GM12878 (cell line): ENCODE measurements around the gene HOXD3.

Source experiments
- BACH1 ChIP-seq: fragments of 450-650 bp; IDR thresholded peaks from 2 replicates; pipeline ENCODE4 v1.6.1; 2017; ENCODE audit warnings: mild to moderate bottlenecking, borderline replicate concordance
- JUND ChIP-seq: IDR thresholded peaks from 2 replicates; pipeline ENCODE4 v1.6.1; 2012; ENCODE audit warnings: low read depth, mild to moderate bottlenecking, low read length, improper control_type of control experiment, moderate library complexity
- MTA3 ChIP-seq: IDR thresholded peaks from 2 replicates; pipeline ENCODE4 v1.6.1; 2012; ENCODE audit warnings: low read length, inconsistent platforms, borderline replicate concordance
- TF ChIP-seq, protein P1 (sequence below): IDR thresholded peaks from 2 replicates; pipeline ENCODE4 v1.6.1; 2011; ENCODE audit warnings: mild to moderate bottlenecking, low read depth, low read length, moderate library complexity; ENCODE audit not compliant: insufficient replicate concordance
- TF ChIP-seq, protein P2 (sequence below): IDR thresholded peaks from 2 replicates; pipeline ENCODE4 v1.6.1; 2011; ENCODE audit warnings: low read depth, low read length, improper control_type of control experiment, borderline replicate concordance

DNA sequence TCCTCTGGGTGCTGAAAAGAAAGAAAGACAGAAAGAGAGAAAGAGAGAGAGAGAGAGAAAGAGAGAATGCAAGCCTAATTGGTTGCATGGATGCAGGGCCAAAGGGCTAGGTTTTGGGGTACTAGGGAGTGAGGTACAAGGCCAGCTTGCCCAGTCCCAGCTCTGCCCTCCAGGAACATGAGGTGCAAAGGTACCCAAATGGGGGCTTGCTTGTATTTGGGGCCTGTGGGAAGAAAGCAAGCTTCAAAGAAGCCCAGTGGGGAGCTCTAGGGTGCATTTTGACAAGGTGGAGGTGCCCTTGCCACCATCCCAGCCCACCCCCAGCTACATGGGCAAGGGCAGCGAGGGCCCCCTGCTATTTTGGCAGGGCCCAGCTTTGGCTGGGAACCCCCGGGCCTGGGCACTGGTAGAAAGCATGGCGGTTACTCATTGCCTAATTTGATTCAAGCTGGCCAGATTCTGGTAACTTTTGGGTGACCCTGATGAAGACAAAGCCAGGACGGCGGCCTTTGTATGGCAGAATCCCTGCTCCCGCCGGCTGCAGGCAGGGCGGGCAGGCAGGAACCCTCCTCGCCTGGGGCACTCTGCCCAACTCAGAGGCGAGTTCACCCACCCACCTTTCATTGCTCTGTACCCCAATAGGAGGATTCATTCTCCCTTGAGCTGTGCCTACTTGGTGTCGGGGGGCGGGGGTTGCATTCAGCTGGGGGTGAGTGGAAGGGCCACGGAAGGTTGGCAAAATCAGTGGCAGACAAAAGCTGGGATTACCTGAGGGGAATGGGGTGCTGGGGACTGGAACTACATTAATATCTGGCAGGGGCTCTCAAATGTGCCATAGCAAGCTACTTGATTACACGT lies 6.3 kb upstream of the HOXD3 start:
- TF ChIP-seq MTA3 (no peak), BACH1 (no peak), JUND (no peak)
- TF ChIP-seq, protein P1, sequence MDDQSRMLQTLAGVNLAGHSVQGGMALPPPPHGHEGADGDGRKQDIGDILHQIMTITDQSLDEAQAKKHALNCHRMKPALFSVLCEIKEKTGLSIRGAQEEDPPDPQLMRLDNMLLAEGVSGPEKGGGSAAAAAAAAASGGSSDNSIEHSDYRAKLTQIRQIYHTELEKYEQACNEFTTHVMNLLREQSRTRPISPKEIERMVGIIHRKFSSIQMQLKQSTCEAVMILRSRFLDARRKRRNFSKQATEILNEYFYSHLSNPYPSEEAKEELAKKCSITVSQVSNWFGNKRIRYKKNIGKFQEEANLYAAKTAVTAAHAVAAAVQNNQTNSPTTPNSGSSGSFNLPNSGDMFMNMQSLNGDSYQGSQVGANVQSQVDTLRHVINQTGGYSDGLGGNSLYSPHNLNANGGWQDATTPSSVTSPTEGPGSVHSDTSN, result no peak
- TF ChIP-seq, protein P2, sequence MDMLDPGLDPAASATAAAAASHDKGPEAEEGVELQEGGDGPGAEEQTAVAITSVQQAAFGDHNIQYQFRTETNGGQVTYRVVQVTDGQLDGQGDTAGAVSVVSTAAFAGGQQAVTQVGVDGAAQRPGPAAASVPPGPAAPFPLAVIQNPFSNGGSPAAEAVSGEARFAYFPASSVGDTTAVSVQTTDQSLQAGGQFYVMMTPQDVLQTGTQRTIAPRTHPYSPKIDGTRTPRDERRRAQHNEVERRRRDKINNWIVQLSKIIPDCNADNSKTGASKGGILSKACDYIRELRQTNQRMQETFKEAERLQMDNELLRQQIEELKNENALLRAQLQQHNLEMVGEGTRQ, result no peak
